ENCODE results near the gene SSC5D.

DNA sequence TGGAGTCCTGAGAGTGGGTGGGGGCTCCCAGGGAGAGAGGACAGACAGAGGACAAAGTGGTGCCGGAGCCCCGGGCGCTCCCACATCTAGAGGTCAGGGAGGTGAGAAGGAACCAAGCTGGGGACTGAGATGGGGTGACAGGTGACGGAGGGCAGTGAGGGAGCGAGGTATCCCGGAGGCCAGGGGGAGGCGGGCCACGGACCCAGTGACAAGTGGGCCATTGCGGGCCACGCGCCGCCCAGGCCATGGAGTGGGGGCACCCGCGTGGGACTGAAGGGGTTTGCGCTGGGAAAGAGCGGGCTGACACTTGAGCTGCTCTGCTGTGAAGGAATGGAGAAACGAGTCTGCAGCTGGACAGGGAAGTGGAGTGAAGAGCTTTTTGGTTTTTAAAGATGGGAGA lies 9.2 kb upstream of the SSC5D start:
- TF ChIP-seq, protein P1, sequence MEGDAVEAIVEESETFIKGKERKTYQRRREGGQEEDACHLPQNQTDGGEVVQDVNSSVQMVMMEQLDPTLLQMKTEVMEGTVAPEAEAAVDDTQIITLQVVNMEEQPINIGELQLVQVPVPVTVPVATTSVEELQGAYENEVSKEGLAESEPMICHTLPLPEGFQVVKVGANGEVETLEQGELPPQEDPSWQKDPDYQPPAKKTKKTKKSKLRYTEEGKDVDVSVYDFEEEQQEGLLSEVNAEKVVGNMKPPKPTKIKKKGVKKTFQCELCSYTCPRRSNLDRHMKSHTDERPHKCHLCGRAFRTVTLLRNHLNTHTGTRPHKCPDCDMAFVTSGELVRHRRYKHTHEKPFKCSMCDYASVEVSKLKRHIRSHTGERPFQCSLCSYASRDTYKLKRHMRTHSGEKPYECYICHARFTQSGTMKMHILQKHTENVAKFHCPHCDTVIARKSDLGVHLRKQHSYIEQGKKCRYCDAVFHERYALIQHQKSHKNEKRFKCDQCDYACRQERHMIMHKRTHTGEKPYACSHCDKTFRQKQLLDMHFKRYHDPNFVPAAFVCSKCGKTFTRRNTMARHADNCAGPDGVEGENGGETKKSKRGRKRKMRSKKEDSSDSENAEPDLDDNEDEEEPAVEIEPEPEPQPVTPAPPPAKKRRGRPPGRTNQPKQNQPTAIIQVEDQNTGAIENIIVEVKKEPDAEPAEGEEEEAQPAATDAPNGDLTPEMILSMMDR (IDR thresholded peaks at IDR 0.05 in 2 of 3, conservative IDR thresholded peaks at IDR 0.05 in 1 of 3; ENCODE audit: borderline replicate concordance in 1 of 3, insufficient read depth in 1 of 3, low read depth in 2 of 3, low read length in 2 of 3), result no peak
- TF ChIP-seq, protein P2, sequence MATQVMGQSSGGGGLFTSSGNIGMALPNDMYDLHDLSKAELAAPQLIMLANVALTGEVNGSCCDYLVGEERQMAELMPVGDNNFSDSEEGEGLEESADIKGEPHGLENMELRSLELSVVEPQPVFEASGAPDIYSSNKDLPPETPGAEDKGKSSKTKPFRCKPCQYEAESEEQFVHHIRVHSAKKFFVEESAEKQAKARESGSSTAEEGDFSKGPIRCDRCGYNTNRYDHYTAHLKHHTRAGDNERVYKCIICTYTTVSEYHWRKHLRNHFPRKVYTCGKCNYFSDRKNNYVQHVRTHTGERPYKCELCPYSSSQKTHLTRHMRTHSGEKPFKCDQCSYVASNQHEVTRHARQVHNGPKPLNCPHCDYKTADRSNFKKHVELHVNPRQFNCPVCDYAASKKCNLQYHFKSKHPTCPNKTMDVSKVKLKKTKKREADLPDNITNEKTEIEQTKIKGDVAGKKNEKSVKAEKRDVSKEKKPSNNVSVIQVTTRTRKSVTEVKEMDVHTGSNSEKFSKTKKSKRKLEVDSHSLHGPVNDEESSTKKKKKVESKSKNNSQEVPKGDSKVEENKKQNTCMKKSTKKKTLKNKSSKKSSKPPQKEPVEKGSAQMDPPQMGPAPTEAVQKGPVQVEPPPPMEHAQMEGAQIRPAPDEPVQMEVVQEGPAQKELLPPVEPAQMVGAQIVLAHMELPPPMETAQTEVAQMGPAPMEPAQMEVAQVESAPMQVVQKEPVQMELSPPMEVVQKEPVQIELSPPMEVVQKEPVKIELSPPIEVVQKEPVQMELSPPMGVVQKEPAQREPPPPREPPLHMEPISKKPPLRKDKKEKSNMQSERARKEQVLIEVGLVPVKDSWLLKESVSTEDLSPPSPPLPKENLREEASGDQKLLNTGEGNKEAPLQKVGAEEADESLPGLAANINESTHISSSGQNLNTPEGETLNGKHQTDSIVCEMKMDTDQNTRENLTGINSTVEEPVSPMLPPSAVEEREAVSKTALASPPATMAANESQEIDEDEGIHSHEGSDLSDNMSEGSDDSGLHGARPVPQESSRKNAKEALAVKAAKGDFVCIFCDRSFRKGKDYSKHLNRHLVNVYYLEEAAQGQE (IDR thresholded peaks at IDR 0.05; ENCODE audit: low read depth), result no peak
- no peak for TF ChIP-seq POLR2AphosphoS5 (IDR thresholded peaks at IDR 0.05; ENCODE audit: low read depth, low read length)
- no peak for TF ChIP-seq RAD21 (IDR thresholded peaks at IDR 0.05; ENCODE audit: low read depth)
